Keratinocyte (primary cell): ENCODE data around the gene CBR3.

Experiments
- CTCF ChIP-seq, 3 experiments: IDR thresholded peaks in 1 of 3; conservative IDR thresholded peaks in 1 of 3; optimal IDR thresholded peaks in 1 of 3; 2 replicates in 2 of 3; 3 replicates in 1 of 3; pipeline versions ENCODE3 to v1.5.1; 2011; ENCODE audit warnings: low read length in 3 of 3, mild to moderate bottlenecking in 3 of 3, moderate library complexity in 2 of 3, control low read depth in 1 of 3, inconsistent platforms in 1 of 3; ENCODE audit not compliant: insufficient read depth in 2 of 3; ENCODE audit errors: extremely low read depth in 1 of 3
- EZH2 ChIP-seq: IDR thresholded peaks from one replicate; pipeline ENCODE4 v1.6.1; 2012; ENCODE audit warnings: inconsistent platforms, mild to moderate bottlenecking, low read length, moderate library complexity

GRCh38 chr21:36092681-36093080, 42.2 kb upstream of the CBR3 start:
- TF ChIP-seq CTCF (optimal IDR thresholded peaks at IDR 0.05 in 1 of 3, IDR thresholded peaks at IDR 0.05 in 1 of 3, conservative IDR thresholded peaks at IDR 0.05 in 1 of 3; ENCODE audit: extremely low read depth in 1 of 3, insufficient read depth in 2 of 3, low read length in 3 of 3), result no peak
- no peak for TF ChIP-seq EZH2
